T-helper 9 cell (primary cell): Measurements from ENCODE around the gene EIF3F.

Source experiments
- DNase-seq: peaks from one replicate; pipeline ENCODE4 v3.0.0-alpha.2; 2020

EIF3F gene

DNA sequence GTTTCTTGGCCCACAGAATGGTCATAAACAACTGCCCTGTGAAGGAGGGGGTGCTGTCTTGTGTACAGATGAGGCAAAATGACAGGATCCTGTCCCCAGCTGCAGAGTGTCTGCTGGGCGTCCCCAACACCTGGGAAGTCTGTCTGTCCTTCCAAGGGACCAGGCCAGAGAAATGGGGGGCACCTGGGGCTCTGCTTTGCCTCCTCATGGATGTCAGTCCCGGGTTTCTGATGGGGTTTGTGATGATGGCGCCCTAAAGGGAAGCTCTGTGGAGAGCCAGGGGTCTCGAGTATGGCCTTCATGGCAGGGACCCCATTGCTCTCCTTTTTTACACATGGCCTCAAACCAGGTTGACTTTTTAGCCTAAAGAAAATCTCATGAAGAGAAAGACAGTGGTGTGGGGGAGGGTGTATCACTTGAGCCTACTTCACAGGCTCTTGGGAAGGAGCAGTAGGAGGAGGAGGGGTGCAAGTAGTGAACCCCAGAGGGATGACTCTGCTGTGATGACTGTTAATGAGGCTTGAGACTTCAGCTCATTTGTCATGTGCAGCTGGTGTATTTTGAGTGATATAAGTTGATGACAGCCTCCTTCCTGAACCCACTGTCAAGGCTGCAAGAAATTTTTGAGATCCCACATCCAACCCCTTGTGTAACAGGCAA, 53.3 kb downstream of the EIF3F start:
- no peak for DNase-seq

DNA sequence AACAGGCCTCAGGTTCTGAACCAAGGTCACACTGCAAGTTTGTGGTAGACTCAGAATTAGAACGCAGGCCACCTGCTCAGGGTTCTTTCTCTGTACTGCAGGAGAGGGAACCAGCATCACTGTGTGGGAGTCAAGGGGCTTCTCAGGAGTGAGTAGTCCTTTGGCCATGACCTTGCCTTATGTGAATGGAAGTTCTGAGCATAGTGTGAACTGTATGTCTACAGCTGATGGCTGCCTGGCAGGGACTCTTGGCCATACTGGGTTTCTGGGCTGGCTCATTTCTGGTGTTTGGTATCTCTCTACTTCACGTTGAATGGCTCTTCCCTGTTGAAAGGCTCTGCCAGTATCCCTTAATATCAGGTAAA, 53.8 kb downstream of the EIF3F start:
- no peak for DNase-seq

DNA sequence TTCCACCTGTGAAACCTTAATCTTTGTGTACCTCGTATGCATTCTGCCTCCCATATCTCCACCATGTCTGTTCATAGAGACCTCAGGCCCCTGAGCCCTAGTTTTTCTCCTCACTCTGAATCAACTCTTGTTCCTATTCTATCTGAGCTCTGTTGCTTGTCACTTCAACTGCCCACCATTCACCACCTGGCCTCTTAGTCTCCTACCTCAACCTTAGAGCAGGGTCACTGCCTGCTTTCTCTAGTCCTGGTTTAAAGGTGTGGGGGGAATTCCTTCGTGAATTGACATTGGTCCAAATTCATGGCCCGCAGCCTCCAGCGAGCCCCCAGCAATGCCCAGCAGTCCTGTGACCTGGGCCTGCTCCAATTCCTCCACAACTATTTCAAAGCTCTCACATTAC, 54.4 kb downstream of the EIF3F start:
- no peak for DNase-seq

DNA sequence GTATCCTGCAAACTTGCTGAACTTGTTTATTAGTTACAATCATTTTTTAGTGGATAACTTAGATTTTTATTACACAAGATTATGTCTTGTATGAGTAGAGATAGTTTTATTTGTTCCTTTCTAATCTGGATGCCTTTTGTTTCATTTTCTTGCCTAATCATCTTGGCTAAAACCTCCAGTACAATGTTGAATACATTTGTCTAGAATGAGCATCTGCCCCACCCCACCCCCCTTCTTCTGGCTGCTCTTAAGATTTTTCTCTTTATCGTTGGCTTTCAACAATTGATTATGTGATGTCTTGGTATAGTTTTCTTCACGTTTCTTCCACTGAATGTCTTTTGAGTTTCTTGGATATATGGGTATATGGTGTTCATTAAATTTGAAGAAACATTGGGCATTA, 56.6 kb downstream of the EIF3F start:
- no peak for DNase-seq

DNA sequence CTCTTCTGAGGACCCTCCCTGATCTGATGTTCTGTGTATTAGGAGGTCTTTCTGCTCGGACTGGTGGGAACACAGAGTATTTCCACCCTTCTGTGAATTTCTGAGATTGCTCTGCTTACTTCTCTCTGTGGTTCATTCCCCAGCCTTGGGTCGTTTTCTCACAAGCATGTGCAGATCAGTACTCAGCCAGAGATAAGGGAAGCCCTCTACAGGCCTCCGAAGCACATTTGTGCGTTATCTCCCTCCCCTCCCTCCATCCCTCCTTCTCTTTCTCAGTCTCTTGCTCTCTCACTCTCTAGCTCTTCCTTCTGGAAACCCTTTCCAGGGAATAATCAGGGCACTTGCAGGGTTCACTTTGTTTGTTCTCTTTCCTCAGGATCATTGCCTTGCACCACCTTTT, 58.7 kb downstream of the EIF3F start:
- DNase-seq: no peak

DNA sequence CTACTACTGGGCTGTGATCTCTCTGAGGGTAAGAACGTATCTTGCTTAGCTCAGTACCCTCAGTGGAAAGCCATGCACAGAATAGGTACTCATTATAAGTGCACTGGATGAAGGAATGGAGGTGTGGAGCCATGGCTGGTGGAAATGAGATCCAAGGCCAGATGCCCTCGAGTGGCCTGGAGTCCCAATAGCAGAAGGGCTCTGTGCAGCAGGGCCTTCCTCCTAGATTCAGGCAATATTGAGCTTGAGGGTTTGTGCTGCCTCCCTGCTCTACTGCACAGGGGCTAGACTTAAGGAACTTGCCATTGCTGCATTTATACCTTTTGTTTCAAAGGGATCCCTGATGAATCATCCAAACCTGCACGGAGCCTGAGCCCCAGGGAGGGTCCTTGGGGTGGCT, 60.2 kb downstream of the EIF3F start:
- DNase-seq: no peak

DNA sequence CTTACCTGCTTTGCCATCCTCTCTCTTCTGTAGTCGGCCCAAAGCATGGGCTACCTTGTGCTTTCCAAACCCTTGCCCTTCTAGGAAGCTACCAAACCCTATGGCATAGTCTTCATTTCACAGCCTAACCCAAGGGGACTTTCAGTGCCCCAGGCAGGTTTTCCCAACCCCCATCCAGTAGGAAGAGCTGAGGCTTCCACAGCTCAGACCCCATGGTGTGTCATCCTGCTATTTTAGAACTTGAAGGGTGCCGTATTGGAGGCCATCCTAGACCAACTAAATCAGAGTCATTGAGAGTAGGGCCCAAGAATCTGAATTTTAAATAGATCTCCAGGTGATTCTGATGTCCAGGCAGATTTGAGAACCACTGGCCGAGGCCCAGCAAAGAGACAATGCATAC, 61.9 kb downstream of the EIF3F start:
- no peak for DNase-seq
